IMR-90 (cell line): Measurements from ENCODE around the gene TMEM200C. TPM values are rescaled to one million over a fixed set of nuclear protein-coding genes. Genes with fewer than 3 reads are reported as not detected.

Source experiments
- ATAC-seq: fragments of 200-7000 bp; cut with Tn5 transposase; 2 replicates; pipeline ENCODE4 v1.9.1; 2020; ENCODE audit warnings: low read depth, mild to moderate bottlenecking, moderate library complexity
- BruUV-seq: library from RNA; stranded (reverse); fragments of 400-500 nt; replicated peaks from 2 replicates; lab custom pipeline; 2021; lab: Mats Ljungman, UMichigan
- CTCF ChIA-PET: fragments of 300-600 bp; formaldehyde crosslinking; extraction: SDS; loops from one replicate; lab custom pipeline; 2021; ENCODE audit warnings: antibody characterized with exemption; lab: Yijun Ruan, JAX
- POLR2A ChIA-PET: fragments of 300-600 bp; sonication (Branson Sonifier 250); formaldehyde crosslinking; loops from one replicate; lab custom pipeline; 2022; ENCODE audit warnings: antibody characterized with exemption; ENCODE audit not compliant: unreplicated experiment; lab: Charles Lee
- DNase-seq: peaks from one replicate; pipeline ENCODE4 v3.0.0; 2013
- H2AFZ ChIP-seq: replicated peaks from 2 replicates; pipeline ENCODE3; 2013; ENCODE audit warnings: low read length, mild to moderate bottlenecking; ENCODE audit not compliant: poor library complexity
- H2AK5ac ChIP-seq: 2 replicates; pipeline ENCODE4 v1.6.1; 2013; ENCODE audit warnings: low read depth, low read length, inconsistent platforms
- H2AK9ac ChIP-seq: replicated peaks from 2 replicates; pipeline ENCODE3; 2013; ENCODE audit warnings: mild to moderate bottlenecking, low read depth, low read length, moderate library complexity; ENCODE audit not compliant: poor library complexity
- H2BK120ac ChIP-seq: 2 replicates; pipeline ENCODE4 v1.6.1; 2013; ENCODE audit warnings: low read depth, low read length, inconsistent platforms
- H2BK15ac ChIP-seq: 3 replicates; pipeline ENCODE4 v1.6.1; 2013; ENCODE audit warnings: low read depth, low read length, inconsistent platforms
- H2BK20ac ChIP-seq: 2 replicates; pipeline ENCODE4 v1.6.1; 2013; ENCODE audit warnings: low read depth, mild to moderate bottlenecking, inconsistent platforms, low read length, moderate library complexity
- H2BK5ac ChIP-seq: 2 replicates; pipeline ENCODE4 v1.6.1; 2013; ENCODE audit warnings: mild to moderate bottlenecking, low read depth, low read length, inconsistent platforms; ENCODE audit not compliant: poor library complexity, severe bottlenecking
- H3K14ac ChIP-seq: replicated peaks from 2 replicates; pipeline ENCODE4 v1.6.1; 2013; ENCODE audit warnings: low read depth, low read length, inconsistent platforms
- H3K18ac ChIP-seq: 2 replicates; pipeline ENCODE4 v1.6.1; 2013; ENCODE audit warnings: low read depth, low read length, control low read depth
- H3K23ac ChIP-seq: 2 replicates; pipeline ENCODE4 v1.6.1; 2013; ENCODE audit warnings: low read depth, low read length, inconsistent platforms
- H3K27ac ChIP-seq: 2 replicates; pipeline ENCODE4 v1.5.1; 2013; ENCODE audit warnings: mild to moderate bottlenecking, control low read depth, low read length; ENCODE audit not compliant: insufficient read depth
- H3K27me3 ChIP-seq: 2 replicates; pipeline ENCODE4 v1.6.1; 2013; ENCODE audit warnings: low read length; ENCODE audit not compliant: control insufficient read depth, insufficient read depth
- H3K36me3 ChIP-seq: 2 replicates; pipeline ENCODE4 v1.6.1; 2013; ENCODE audit warnings: low read length, mixed read lengths; ENCODE audit not compliant: control insufficient read depth, insufficient read depth
- H3K4ac ChIP-seq: 2 replicates; pipeline ENCODE4 v1.6.1; 2013; ENCODE audit warnings: low read depth, low read length, inconsistent platforms
- H3K4me1 ChIP-seq: 2 replicates; pipeline ENCODE4 v1.6.1; 2013; ENCODE audit warnings: low read length, mixed read lengths; ENCODE audit not compliant: control insufficient read depth, insufficient read depth
- H3K4me2 ChIP-seq: 2 replicates; pipeline ENCODE4 v1.6.1; 2013; ENCODE audit warnings: low read depth, mild to moderate bottlenecking, control low read depth, low read length, moderate library complexity
- H3K4me3 ChIP-seq: 2 replicates; pipeline ENCODE4 v1.5.1; 2013; ENCODE audit warnings: low read depth, mild to moderate bottlenecking, control low read depth, low read length, moderate library complexity; ENCODE audit not compliant: insufficient read depth
- H3K56ac ChIP-seq: 2 replicates; pipeline ENCODE4 v1.6.1; 2013; ENCODE audit warnings: low read length, inconsistent platforms; ENCODE audit not compliant: insufficient read depth; ENCODE audit errors: extremely low read depth
- H3K79me1 ChIP-seq, 2 experiments: 2 replicates each; pipeline ENCODE4 v1.6.1; 2013; ENCODE audit warnings: low read length in 2 of 2, inconsistent platforms in 1 of 2, low read depth in 1 of 2
- H3K9ac ChIP-seq: 2 replicates; pipeline ENCODE4 v1.6.1; 2013; ENCODE audit warnings: low read depth, low read length, control low read depth
- H3K9me1 ChIP-seq: 2 replicates; pipeline ENCODE4 v1.6.1; 2013; ENCODE audit warnings: low read length, inconsistent platforms; ENCODE audit not compliant: insufficient read depth
- H3K9me3 ChIP-seq: 2 replicates; pipeline ENCODE4 v1.6.1; 2013; ENCODE audit warnings: low read length; ENCODE audit not compliant: control insufficient read depth, insufficient read depth
- H4K20me1 ChIP-seq: 2 replicates; pipeline ENCODE4 v1.6.1; 2013; ENCODE audit warnings: low read length, inconsistent platforms; ENCODE audit not compliant: insufficient read depth
- H4K5ac ChIP-seq: 2 replicates; pipeline ENCODE4 v1.6.1; 2013; ENCODE audit warnings: mild to moderate bottlenecking, low read depth, low read length, control low read depth
- H4K8ac ChIP-seq, 2 experiments: 2 replicates each; pipeline ENCODE4 v1.6.1; 2013; ENCODE audit warnings: low read depth in 2 of 2, low read length in 2 of 2, control low read depth in 1 of 2, inconsistent platforms in 1 of 2
- H4K91ac ChIP-seq: 2 replicates; pipeline ENCODE4 v1.6.1; 2013; ENCODE audit warnings: low read depth, low read length, inconsistent platforms; ENCODE audit not compliant: insufficient read depth
- WGBS, 2 experiments: methylation state at CpG; one replicate each; pipeline versions ENCODE4 v1.1.5 to v1.1.7; 2013; ENCODE audit warnings: missing lambda C conversion rate in 2 of 2; ENCODE audit not compliant: insufficient read length in 1 of 2; ENCODE audit errors: extremely low coverage in 2 of 2; 5-methylcytosine and 5-hydroxymethylcytosine counted together
- dilution Hi-C: fragments of 300-500 bp; cut with HindIII; formaldehyde crosslinking; loops from one replicate; pipeline ENCODE4 v1.14.3; 2018; ENCODE audit warnings: low sequenced_read_pairs; ENCODE audit not compliant: unreplicated experiment
- in situ Hi-C: fragments of 300-500 bp; cut with MboI; formaldehyde crosslinking; loops from 3 replicates; pipeline ENCODE4 v1.14.3; 2019; ENCODE audit warnings: low sequenced_read_pairs, inconsistent platforms, mixed read lengths
- intact Hi-C: fragments of 100-400 bp; cut with micrococcal nuclease; formaldehyde crosslinking; loops from 2 replicates; pipeline ENCODE4 v1.10.0; 2022
- polyA plus RNA-seq, 3 experiments: library from polyadenylated mRNA; depleted of rRNA; stranded (reverse); fragments of >200 nt; gene quantifications; 2 replicates each; pipeline ENCODE4 v1.2.3, GENCODE V29; 2012; ENCODE audit warnings: low replicate concordance in 1 of 3
- total RNA-seq: library from RNA; depleted of rRNA; stranded (reverse); fragments of >200 nt; gene quantifications from 2 replicates; pipeline ENCODE4 v1.2.3, GENCODE V29; 2012
- TF ChIP-seq, protein P1 (sequence below): conservative IDR thresholded peaks from 2 replicates; pipeline ENCODE4 v1.5.1; 2012; ENCODE audit warnings: mild to moderate bottlenecking, low read depth, low read length, improper control_type of control experiment

The TMEM200C gene
- total and polyA plus RNA-seq, 2 of the 4 experiments (the other 2 are of a cell fraction) = 1.4 to 2.5 TPM

GRCh38 chr18:5930789-5931188, 35.5 kb upstream of the TMEM200C start:
- Histone ChIP-seq H3K4ac (no peak overlapping the region), H2AK9ac (no peak overlapping the region), H4K5ac (no peak overlapping the region), H3K4me3 (no peak overlapping the region), H3K9ac (no peak overlapping the region), H3K27ac (no peak overlapping the region), H2AK5ac (no peak overlapping the region), H3K36me3 (no peaks in the 10 kb centered on the region), H3K79me1 (no peaks in the 10 kb centered on the region), H3K9me1 (no peaks in the 10 kb centered on the region), H2AFZ (no peak overlapping the region), H2BK120ac (no peak overlapping the region), H3K27me3 (no peaks in the 10 kb centered on the region; the same call in 1 of the 2 replicates), H2BK15ac (no peak overlapping the region), H3K14ac (no peak overlapping the region), H3K4me2 (no peak overlapping the region), H3K23ac (no peak overlapping the region), H2BK20ac (no peak overlapping the region), H2BK5ac (no peak overlapping the region), H3K56ac (no peak overlapping the region), H4K8ac (no peak overlapping the region), H3K9me3 (peaks cover 5% of the 10 kb centered on the region), H3K4me1 (no peaks in the 10 kb centered on the region), H4K91ac (no peak overlapping the region), H3K18ac (no peak overlapping the region), H4K20me1 (no peaks in the 10 kb centered on the region)
- CTCF ChIA-PET = interaction anchor here (0.6 kb wide), 1 partner anchor 1885 kb away, joined by 3 read pairs; no protein-coding TSS in a partner anchor
- DNase-seq (no peak), ATAC-seq (no peak)
- POLR2A ChIA-PET = no interaction called here
- BruUV-seq = no TSS peak
- TF ChIP-seq, protein P1, sequence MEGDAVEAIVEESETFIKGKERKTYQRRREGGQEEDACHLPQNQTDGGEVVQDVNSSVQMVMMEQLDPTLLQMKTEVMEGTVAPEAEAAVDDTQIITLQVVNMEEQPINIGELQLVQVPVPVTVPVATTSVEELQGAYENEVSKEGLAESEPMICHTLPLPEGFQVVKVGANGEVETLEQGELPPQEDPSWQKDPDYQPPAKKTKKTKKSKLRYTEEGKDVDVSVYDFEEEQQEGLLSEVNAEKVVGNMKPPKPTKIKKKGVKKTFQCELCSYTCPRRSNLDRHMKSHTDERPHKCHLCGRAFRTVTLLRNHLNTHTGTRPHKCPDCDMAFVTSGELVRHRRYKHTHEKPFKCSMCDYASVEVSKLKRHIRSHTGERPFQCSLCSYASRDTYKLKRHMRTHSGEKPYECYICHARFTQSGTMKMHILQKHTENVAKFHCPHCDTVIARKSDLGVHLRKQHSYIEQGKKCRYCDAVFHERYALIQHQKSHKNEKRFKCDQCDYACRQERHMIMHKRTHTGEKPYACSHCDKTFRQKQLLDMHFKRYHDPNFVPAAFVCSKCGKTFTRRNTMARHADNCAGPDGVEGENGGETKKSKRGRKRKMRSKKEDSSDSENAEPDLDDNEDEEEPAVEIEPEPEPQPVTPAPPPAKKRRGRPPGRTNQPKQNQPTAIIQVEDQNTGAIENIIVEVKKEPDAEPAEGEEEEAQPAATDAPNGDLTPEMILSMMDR = no peak
- in situ Hi-C loops (no loop called here), intact Hi-C loops (no loop called here), dilution Hi-C loops (no loop called here)
- no CpG with 5 or more reads among the region's 2 CpGs for WGBS, 2 experiments
